ENCODE results near the gene ARHGAP27. TPM values are rescaled to one million over a fixed set of nuclear protein-coding genes. Genes with fewer than 3 reads are reported as not detected.
"Not testable (repeated sequence)": the region's sequence is repeated elsewhere in the genome, so short reads cannot be mapped to it uniquely, and the experiment has no call there.

The ARHGAP27 gene
- total RNA-seq, 2 experiments from 2014 or later: 55.5 to 56.8 TPM

DNA sequence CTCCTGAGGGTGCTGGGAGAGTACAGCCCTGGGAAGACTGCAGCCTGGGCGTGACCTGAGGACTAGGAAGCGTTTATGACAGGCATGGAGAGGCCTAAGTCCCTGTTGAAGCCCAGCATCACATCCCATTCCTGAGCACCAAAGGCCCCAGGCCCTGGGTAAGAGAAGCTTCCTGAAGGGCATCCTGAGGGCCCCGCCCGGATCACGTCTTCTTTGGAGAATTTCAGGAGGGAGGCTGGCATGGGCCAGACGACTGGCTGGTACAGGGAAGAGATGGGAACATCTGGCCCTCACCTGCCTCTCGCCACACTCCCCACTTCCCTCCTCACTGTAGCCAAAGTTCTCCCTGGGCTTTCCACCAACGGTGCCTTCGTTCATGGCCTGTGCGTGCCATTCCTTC lies 11.6 kb upstream of the ARHGAP27 start:
- H3K36me3 ChIP-seq (ENCODE audit: insufficient read depth, low read length); H3K4me2 ChIP-seq (ENCODE audit: low read length); H3K9me3 ChIP-seq (ENCODE audit: low read length); H3K4me3 ChIP-seq (ENCODE audit: low read depth, low read length, poor library complexity, severe bottlenecking); DNase-seq (ENCODE audit: low spot score); intact Hi-C loops (cut with micrococcal nuclease; ENCODE audit: unreplicated experiment); POLR2A ChIA-PET; BruUV-seq (replicated peaks); H4K20me1 ChIP-seq (ENCODE audit: insufficient read depth, low read length); H3K79me2 ChIP-seq (ENCODE audit: insufficient read depth, low read depth, low read length); CTCF ChIA-PET (ENCODE audit: unreplicated experiment); H3K27ac ChIP-seq (ENCODE audit: low read depth, low read length, poor library complexity, severe bottlenecking); H3K9me2 ChIP-seq (ENCODE audit: insufficient read depth, low read length); H2AFZ ChIP-seq (ENCODE audit: low read length): not testable (repeated sequence)
- peaks cover 39% of the 10 kb centered on the region for H3K4me1 ChIP-seq (ENCODE audit: insufficient read depth, low read length, poor library complexity, severe bottlenecking)

DNA sequence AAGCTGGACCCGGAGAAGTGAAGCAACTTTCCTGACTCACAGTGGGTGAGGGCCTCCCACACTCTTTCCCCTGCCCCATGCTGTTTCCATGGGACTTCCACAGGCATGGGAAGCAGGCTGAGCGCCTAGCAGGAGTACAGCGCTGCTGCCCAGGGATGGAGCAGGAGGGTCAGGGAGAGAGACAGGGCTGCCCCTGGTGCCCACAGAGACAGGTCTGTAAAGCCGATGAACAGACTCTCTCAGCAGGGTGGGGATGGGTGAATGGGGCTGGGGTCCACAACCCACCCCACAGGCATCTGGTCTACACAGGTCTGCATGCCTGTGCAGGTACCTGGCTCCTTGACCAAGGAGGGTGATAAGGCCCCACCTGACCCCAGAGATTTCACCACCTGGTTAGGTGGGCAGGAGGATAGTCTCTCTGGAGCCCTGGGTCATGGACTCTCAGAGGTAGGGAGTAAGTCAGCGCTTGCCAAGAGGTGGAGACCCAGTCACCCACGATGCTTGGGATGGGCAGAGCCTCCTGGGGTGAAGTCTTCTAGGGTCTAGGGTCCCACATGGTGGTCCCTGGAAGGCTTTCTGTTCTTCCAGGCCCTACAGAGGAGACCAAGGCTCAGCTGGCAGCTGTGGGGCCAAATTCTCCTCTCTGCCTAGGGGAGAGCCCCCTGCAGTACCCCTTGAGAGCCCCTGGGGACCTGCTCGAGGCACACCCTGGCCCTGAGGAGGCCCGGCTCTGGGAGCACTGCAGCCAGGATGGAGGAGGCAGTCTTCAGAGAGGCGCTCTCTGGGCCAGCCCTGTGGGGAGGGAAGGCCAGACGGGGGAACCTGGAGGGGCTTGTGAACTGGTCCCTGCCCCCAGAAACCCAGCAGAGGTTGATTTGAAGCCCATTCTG lies 10.9 kb upstream of the ARHGAP27 start:
- H3K4me3 ChIP-seq (ENCODE audit: low read depth, low read length, poor library complexity, severe bottlenecking); H3K4me2 ChIP-seq (ENCODE audit: low read length); H3K27ac ChIP-seq (ENCODE audit: low read depth, low read length, poor library complexity, severe bottlenecking); BruUV-seq (replicated peaks); H3K79me2 ChIP-seq (ENCODE audit: insufficient read depth, low read depth, low read length); H3K9me2 ChIP-seq (ENCODE audit: insufficient read depth, low read length); H3K9me3 ChIP-seq (ENCODE audit: low read length); H4K20me1 ChIP-seq (ENCODE audit: insufficient read depth, low read length); POLR2A ChIA-PET; intact Hi-C loops (cut with micrococcal nuclease; ENCODE audit: unreplicated experiment); H3K36me3 ChIP-seq (ENCODE audit: insufficient read depth, low read length); DNase-seq (ENCODE audit: low spot score); CTCF ChIA-PET (ENCODE audit: unreplicated experiment); H2AFZ ChIP-seq (ENCODE audit: low read length): not testable (repeated sequence)
- H3K4me1 ChIP-seq (ENCODE audit: insufficient read depth, low read length, poor library complexity, severe bottlenecking): peaks cover 33% of the 10 kb centered on the region

DNA sequence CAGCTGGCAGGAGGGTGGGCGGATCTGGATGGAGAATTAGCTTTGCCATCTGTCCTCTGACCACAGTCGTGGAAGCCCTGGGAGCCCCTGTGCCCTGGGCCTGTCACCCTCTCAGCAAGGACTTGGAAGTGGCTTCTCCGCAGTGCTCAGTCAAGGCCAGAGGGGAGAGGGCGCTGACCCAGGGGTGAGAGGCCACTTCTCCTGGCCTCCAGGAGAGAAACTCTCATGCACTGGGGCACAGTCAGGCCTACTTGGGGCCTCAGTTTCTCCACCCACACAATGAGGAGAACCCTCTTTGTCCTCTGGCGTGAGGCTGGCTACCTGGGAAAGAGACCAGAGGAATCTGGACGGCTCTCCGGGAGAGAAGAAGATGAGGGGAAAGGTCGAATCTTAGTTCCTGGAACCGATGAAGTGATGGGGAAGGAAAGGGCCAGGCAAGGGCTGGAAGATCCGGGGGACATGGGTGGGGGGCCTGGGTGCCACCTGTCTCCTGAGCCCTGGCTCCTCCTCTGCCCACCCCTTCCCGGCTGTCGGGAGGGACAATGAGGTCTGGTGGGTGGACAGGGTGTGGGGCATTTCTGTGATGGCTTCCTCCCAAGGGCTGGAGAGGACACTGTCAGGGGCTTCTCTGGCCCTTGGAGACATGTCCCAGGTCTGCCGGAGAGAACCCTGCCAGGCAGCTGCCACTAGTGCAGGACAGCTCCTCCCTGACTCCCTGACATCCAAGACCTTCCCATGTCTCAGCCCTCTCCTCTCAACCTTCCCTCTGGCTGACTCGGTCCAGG lies 9.0 kb upstream of the ARHGAP27 start:
- Histone ChIP-seq H3K27ac (ENCODE audit: low read depth, low read length, poor library complexity, severe bottlenecking) (peak overlapping the region; percentile 46), H4K20me1 (ENCODE audit: insufficient read depth, low read length) (no peaks in the 10 kb centered on the region), H3K4me2 (ENCODE audit: low read length) (peak overlapping the region; percentile 49), H3K79me2 (ENCODE audit: insufficient read depth, low read depth, low read length) (no peaks in the 10 kb centered on the region), H3K36me3 (ENCODE audit: insufficient read depth, low read length) (no peaks in the 10 kb centered on the region), H3K9me3 (ENCODE audit: low read length) (no peaks in the 10 kb centered on the region), H3K4me3 (ENCODE audit: low read depth, low read length, poor library complexity, severe bottlenecking) (no peak overlapping the region), H2AFZ (ENCODE audit: low read length) (no peak overlapping the region), H3K4me1 (ENCODE audit: insufficient read depth, low read length, poor library complexity, severe bottlenecking) (peaks cover 24% of the 10 kb centered on the region), H3K9me2 (ENCODE audit: insufficient read depth, low read length) (no peaks in the 10 kb centered on the region)
- no TSS peak for BruUV-seq (replicated peaks)
- TF ChIP-seq EZH2phosphoT487 (IDR thresholded peaks at IDR 0.05; ENCODE audit: borderline replicate concordance, low read depth, low read length): no peak
- TF ChIP-seq, protein P1, sequence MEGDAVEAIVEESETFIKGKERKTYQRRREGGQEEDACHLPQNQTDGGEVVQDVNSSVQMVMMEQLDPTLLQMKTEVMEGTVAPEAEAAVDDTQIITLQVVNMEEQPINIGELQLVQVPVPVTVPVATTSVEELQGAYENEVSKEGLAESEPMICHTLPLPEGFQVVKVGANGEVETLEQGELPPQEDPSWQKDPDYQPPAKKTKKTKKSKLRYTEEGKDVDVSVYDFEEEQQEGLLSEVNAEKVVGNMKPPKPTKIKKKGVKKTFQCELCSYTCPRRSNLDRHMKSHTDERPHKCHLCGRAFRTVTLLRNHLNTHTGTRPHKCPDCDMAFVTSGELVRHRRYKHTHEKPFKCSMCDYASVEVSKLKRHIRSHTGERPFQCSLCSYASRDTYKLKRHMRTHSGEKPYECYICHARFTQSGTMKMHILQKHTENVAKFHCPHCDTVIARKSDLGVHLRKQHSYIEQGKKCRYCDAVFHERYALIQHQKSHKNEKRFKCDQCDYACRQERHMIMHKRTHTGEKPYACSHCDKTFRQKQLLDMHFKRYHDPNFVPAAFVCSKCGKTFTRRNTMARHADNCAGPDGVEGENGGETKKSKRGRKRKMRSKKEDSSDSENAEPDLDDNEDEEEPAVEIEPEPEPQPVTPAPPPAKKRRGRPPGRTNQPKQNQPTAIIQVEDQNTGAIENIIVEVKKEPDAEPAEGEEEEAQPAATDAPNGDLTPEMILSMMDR (conservative IDR thresholded peaks at IDR 0.05; ENCODE audit: low read length): no peak
- intact Hi-C loops (cut with micrococcal nuclease; ENCODE audit: unreplicated experiment): no loop called here
- CTCF ChIA-PET (ENCODE audit: unreplicated experiment): no interaction called here
- POLR2A ChIA-PET: no interaction called here
- DNase-seq (ENCODE audit: low spot score): no peak

DNA sequence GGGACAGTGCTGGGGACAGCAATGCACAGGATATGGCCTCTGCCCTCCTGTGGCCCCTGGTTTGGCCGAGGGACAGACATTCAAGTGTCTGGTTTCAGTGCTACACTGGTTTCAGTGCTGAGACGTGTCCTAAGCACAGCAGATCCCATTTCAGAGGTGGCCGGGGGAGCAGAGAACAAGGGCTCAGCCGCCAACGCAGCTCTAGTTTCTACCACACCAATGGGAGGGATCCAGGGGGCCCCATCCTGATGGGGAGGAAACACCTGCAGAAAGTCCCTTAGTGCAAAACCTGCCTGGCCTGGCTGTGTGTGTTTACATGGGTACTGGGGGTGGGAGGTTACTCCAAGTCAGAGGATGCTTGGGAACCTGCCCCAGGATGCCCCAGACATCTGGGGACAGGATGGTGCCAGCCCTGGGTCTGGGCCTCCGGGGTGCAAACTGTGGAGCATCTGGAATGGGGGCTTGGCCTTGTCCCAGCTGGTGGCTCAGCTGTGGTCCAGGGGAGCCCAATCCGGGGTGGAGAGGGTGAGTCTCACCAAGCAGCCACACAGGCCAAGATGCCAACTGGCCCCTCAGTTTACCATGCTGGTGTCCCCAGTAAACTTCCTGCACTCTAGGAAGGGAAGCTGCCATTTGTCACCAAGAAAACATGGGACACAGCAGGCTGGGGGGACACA lies 8.3 kb upstream of the ARHGAP27 start:
- POLR2A ChIA-PET; CTCF ChIA-PET (ENCODE audit: unreplicated experiment); intact Hi-C loops (cut with micrococcal nuclease; ENCODE audit: unreplicated experiment); H3K79me2 ChIP-seq (ENCODE audit: insufficient read depth, low read depth, low read length); H3K36me3 ChIP-seq (ENCODE audit: insufficient read depth, low read length); H3K4me3 ChIP-seq (ENCODE audit: low read depth, low read length, poor library complexity, severe bottlenecking); H3K9me3 ChIP-seq (ENCODE audit: low read length); H4K20me1 ChIP-seq (ENCODE audit: insufficient read depth, low read length); H2AFZ ChIP-seq (ENCODE audit: low read length); H3K9me2 ChIP-seq (ENCODE audit: insufficient read depth, low read length); BruUV-seq (replicated peaks): not testable (repeated sequence)
- DNase-seq (ENCODE audit: low spot score): peak; percentile 76
- Histone ChIP-seq H3K4me2 (ENCODE audit: low read length) (peak overlapping the region; percentile 49), H3K4me1 (ENCODE audit: insufficient read depth, low read length, poor library complexity, severe bottlenecking) (peaks cover 24% of the 10 kb centered on the region), H3K27ac (ENCODE audit: low read depth, low read length, poor library complexity, severe bottlenecking) (peak overlapping the region; percentile 46)

All from OCI-LY7 (cell line).